Activated T-helper 2 cell treated with anti-CD3 and anti-CD28 coated beads, Interferon-gamma antibody, Interleukin-2, Interleukin-4, amounts not matched to agents 10 μg/mL and 5 μg/mL and 100 μg/mL, durations not matched to agents 14 hours and 24 hours and 36 hours (primary cell): Measurements from ENCODE around the gene KLHL40. TPM values are rescaled to one million over a fixed set of nuclear protein-coding genes. Genes with fewer than 3 reads are reported as not detected.

Experiments
- DNase-seq: peaks from one replicate; pipeline ENCODE4 v3.0.0; 2021; ENCODE audit warnings: low spot score
- H3K27ac Mint-ChIP-seq: one replicate; pipeline ENCODE4 v1.8.0; 2021; ENCODE audit warnings: mixed read lengths
- H3K27me3 Mint-ChIP-seq: one replicate; pipeline ENCODE4 v1.8.0; 2021; ENCODE audit warnings: low read depth, mixed read lengths
- H3K36me3 Mint-ChIP-seq: one replicate; pipeline ENCODE4 v1.8.0; 2021; ENCODE audit warnings: low read depth, mixed read lengths
- H3K4me1 Mint-ChIP-seq: one replicate; pipeline ENCODE4 v1.8.0; 2021; ENCODE audit warnings: low read depth, mixed read lengths
- H3K4me3 Mint-ChIP-seq: one replicate; pipeline ENCODE4 v1.8.0; 2021; ENCODE audit warnings: low read depth, mild to moderate bottlenecking, moderate library complexity, mixed read lengths
- H3K9me3 Mint-ChIP-seq: one replicate; pipeline ENCODE4 v1.8.0; 2021; ENCODE audit warnings: mixed read lengths
- intact Hi-C: fragments of 100-400 bp; cut with micrococcal nuclease; formaldehyde crosslinking; loops from one replicate; pipeline ENCODE4 v1.15.1; 2023
- total RNA-seq: library from RNA; stranded (reverse); gene quantifications from 2 replicates; pipeline ENCODE4 v1.2.3, GENCODE V29; 2022

KLHL40 gene
- total RNA-seq, 1 donor from 2014 or later, result not detected

DNA sequence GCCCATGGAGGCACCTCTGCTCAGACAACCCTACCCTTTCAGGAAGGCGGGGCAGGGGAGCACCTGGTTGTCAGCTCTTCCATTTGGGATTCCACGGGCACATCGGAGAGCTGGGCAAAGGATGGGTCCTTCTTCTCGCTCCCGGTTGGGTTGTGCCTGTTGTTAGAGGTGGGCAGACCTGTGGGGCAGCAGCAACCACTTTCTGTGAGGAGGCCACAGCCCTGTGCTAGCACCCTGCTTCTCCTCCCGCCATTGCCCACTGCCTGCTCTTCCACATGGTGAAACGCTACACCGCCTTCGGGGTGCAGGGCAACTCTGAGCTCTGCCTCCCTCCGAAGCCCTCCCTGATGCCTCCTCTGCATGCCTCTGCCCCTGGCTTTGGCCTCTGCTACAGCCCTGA, 24.3 kb downstream of the KLHL40 start:
- Mint-ChIP-seq H3K36me3 (no peaks in the 10 kb centered on the region), H3K9me3 (no peaks in the 10 kb centered on the region), H3K27me3 (peaks cover 2% of the 10 kb centered on the region), H3K4me3 (no peak overlapping the region), H3K4me1 (no peaks in the 10 kb centered on the region), H3K27ac (no peak overlapping the region)
- no peak for DNase-seq
- intact Hi-C loops, result no loop called here

DNA sequence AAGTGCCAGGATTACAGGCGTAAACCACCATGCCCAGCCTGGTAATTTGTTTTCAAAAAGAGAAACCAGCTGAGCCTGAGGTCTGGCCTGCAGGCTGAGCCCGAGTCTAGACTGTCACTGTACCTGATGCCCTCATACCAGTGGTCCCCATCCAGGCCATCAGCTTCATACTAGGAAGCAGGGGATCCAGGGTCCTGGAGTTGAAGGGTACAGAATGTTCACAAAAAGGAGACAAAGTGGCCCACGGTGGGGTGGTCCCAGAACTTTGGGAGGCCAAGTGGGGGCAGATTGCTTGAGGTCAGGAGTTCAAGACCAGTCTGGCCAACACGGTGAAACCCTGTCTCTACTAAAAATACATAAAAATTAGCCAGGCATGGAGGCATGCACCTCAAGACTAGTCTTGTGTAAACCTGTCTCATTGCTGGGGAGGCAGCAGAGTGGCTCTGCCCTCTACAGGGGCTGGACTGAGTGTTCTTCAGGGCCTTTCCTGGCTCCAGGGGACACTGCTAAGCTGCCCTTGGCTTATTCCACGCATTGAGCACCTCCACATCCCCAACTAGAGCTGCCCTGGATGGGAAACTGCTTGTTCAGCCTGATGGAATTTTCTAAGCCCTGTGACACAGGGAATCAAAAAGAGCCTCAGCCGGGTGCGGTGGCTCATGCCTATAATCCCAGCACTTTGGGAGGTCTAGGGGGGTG, 25.1 kb downstream of the KLHL40 start:
- Mint-ChIP-seq H3K9me3 (no peaks in the 10 kb centered on the region), H3K27me3 (peaks cover 2% of the 10 kb centered on the region), H3K36me3 (no peaks in the 10 kb centered on the region)

GRCh38 chr3:42711491-42712343, 26.4 kb downstream of the KLHL40 start:
- Mint-ChIP-seq H3K36me3 (no peaks in the 10 kb centered on the region), H3K27ac (no peak overlapping the region), H3K4me3 (no peak overlapping the region), H3K9me3 (no peaks in the 10 kb centered on the region), H3K4me1 (no peaks in the 10 kb centered on the region), H3K27me3 (peaks cover 2% of the 10 kb centered on the region)
- no peak for DNase-seq
- intact Hi-C loops, result no loop called here

More for the DNA sequence above, 25.1 kb downstream of the KLHL40 start:
- Mint-ChIP-seq H3K4me3 (no peak overlapping the region), H3K27ac (no peak overlapping the region), H3K4me1 (no peaks in the 10 kb centered on the region)
- DNase-seq, result no peak
- intact Hi-C loops, result no loop called here

GRCh38 chr3:42712344-42712648, 27.0 kb downstream of the KLHL40 start:
- H3K36me3 Mint-ChIP-seq, result no peaks in the 10 kb centered on the region

DNA sequence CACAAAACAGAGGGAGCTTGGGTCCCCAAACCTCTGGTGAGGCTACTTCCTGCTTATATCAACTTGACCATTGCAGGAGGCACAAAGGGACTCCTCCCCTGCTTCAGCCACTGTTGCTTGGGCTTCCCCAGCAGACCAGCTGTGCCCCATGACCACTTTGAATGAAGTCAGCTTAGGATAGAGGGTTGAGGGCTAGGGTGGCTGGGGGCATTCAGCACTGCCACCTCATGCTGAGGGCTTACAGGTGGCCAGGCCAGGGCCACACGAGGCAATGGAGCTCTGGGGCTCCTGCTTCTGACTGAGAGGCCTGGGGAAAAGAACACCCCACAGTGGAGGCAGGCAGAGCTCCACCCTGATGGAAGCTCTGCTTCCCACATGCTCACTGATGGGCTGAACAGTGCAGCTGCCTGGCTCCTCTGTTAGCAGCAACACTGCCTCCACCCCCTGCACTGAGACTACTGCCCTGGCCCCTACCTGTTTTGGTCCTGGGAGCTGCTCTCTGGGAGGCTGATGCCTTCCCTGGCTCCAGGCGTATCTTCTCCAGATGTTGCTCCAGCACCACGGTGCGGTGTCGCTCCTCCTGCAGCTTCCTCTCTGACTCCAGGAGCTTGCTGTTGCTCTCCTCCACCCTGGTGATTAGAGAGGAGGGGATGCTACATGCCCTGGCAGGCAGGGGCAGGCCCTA, 27.5 kb downstream of the KLHL40 start:
- Mint-ChIP-seq H3K4me3 (no peak overlapping the region), H3K27me3 (peaks cover 2% of the 10 kb centered on the region)
- no peak for DNase-seq

More at GRCh38 chr3:42712344-42712648, 27.0 kb downstream of the KLHL40 start:
- Mint-ChIP-seq H3K4me1 (no peaks in the 10 kb centered on the region), H3K27ac (no peak overlapping the region), H3K9me3 (no peaks in the 10 kb centered on the region), H3K27me3 (peaks cover 2% of the 10 kb centered on the region), H3K4me3 (no peak overlapping the region)
- no peak for DNase-seq
- intact Hi-C loops, result no loop called here

GRCh38 chr3:42713747-42714146, 28.4 kb downstream of the KLHL40 start:
- Mint-ChIP-seq H3K27me3 (peaks cover 2% of the 10 kb centered on the region), H3K27ac (no peak overlapping the region), H3K36me3 (no peaks in the 10 kb centered on the region), H3K4me1 (no peaks in the 10 kb centered on the region), H3K4me3 (no peak overlapping the region), H3K9me3 (no peaks in the 10 kb centered on the region)
- intact Hi-C loops, result no loop called here
- no peak for DNase-seq

More for the DNA sequence above, 27.5 kb downstream of the KLHL40 start:
- intact Hi-C loops, result no loop called here
- H3K27ac Mint-ChIP-seq, result no peak overlapping the region
- no peaks in the 10 kb centered on the region for H3K36me3 Mint-ChIP-seq
- H3K9me3 Mint-ChIP-seq, result no peaks in the 10 kb centered on the region
- H3K4me1 Mint-ChIP-seq, result no peaks in the 10 kb centered on the region

DNA sequence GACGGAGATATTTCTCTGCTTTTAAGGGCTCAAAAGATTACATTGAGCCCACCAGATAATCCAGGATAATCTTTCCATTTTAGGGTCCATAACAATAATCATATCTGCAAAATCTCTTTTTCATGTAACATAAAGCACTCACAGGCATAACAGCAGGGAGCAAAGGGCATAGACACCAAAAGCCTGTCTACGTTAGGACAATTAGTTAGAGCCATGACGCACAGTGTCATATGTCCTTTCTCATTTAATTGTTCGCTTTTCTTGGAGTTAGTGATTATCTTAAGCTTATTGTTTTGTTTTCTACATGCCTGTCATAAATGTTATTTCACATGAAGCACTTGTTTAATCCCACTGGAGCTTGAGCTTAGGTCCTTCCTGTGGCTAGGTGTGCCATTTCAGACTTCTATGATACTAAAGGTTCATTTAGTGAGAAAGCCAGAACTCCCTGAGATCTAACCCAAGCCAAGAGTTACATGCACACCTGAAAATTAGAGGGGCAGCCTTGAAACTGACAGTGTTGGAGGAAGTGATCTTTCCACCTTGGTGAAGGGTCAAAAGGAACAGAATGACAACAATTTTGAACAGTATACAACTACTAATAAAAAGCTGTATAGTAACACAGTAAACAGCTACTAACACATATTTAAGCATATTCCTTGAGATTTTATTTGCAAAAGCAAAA, 29.0 kb downstream of the KLHL40 start:
- Mint-ChIP-seq H3K36me3 (no peaks in the 10 kb centered on the region), H3K27ac (no peak overlapping the region), H3K4me3 (no peak overlapping the region), H3K9me3 (no peaks in the 10 kb centered on the region), H3K27me3 (peaks cover 2% of the 10 kb centered on the region), H3K4me1 (no peaks in the 10 kb centered on the region)
- DNase-seq, result no peak
- intact Hi-C loops, result no loop called here

- H3K27me3 Mint-ChIP-seq, result peaks cover 2% of the 10 kb centered on the region
- no peak overlapping the region for H3K4me3 Mint-ChIP-seq
- DNase-seq, result no peak
- H3K9me3 Mint-ChIP-seq, result no peaks in the 10 kb centered on the region
- H3K36me3 Mint-ChIP-seq, result no peaks in the 10 kb centered on the region
- intact Hi-C loops, result no loop called here
- no peaks in the 10 kb centered on the region for H3K4me1 Mint-ChIP-seq
- H3K27ac Mint-ChIP-seq, result no peak overlapping the region
These were observed 32.0 kb downstream of the KLHL40 start for GRCh38 chr3:42717306-42717705.

- intact Hi-C loops, result no loop called here
- no peaks in the 10 kb centered on the region for H3K9me3 Mint-ChIP-seq
- no peak for DNase-seq
- no peaks in the 10 kb centered on the region for H3K36me3 Mint-ChIP-seq
- H3K4me3 Mint-ChIP-seq, result no peak overlapping the region
- H3K4me1 Mint-ChIP-seq, result no peaks in the 10 kb centered on the region
- peaks cover 2% of the 10 kb centered on the region for H3K27me3 Mint-ChIP-seq
- H3K27ac Mint-ChIP-seq, result no peak overlapping the region
These were observed 33.0 kb downstream of the KLHL40 start for GRCh38 chr3:42718338-42718737.

DNA sequence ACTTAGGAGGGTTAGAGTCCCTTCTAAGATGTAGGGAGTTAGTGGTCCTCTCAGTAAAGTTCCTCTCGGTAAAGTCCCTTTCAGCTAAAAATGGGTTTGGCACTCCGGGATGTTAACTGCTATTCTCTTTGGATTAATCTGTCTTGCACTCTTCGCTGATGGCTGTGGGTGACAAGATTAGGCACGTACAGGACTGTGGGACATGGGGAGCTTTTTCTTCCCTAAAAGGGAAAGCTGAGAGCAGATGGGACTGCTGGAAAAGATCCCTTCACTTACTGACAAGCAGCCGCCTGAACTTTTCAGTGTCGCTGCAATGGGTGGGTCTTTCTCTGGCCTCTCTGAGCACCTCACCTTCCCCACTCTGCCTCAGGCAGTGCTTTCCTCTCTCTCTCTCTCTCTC, 33.7 kb downstream of the KLHL40 start:
- Mint-ChIP-seq H3K4me3 (no peak overlapping the region), H3K4me1 (no peaks in the 10 kb centered on the region), H3K27me3 (peaks cover 1% of the 10 kb centered on the region), H3K27ac (no peak overlapping the region), H3K36me3 (no peaks in the 10 kb centered on the region), H3K9me3 (no peaks in the 10 kb centered on the region)
- no peak for DNase-seq
- intact Hi-C loops, result no loop called here

GRCh38 chr3:42720126-42720525, 34.8 kb downstream of the KLHL40 start:
- Mint-ChIP-seq H3K4me3 (no peak overlapping the region), H3K4me1 (no peaks in the 10 kb centered on the region), H3K9me3 (no peaks in the 10 kb centered on the region), H3K27ac (no peak overlapping the region), H3K27me3 (peaks cover 4% of the 10 kb centered on the region), H3K36me3 (no peaks in the 10 kb centered on the region)
- no peak for DNase-seq
- intact Hi-C loops, result no loop called here

DNA sequence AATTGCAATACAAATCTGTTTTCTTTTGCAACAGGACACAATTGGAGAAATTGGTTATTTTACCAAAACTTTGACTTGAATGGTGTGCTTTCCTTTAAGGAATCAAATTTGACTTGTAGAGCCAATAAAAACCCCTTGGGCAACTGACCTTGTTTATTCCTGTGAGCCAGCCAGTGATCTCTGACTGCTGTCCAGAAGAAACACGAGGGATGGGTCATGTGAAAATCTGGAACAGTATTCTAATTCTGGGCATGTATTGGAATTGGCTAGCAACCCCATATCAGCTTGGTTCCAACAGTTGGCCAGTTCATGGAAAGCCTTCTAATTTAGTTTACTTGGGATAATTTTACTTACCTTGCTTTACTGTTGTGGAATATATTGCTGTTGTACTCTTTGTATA, 36.4 kb downstream of the KLHL40 start:
- H3K27me3 Mint-ChIP-seq, result peaks cover 9% of the 10 kb centered on the region
- intact Hi-C loops, result no loop called here
- no peaks in the 10 kb centered on the region for H3K36me3 Mint-ChIP-seq
- H3K4me3 Mint-ChIP-seq, result no peak overlapping the region
- H3K27ac Mint-ChIP-seq, result no peak overlapping the region
- H3K9me3 Mint-ChIP-seq, result no peaks in the 10 kb centered on the region
- no peak for DNase-seq
- H3K4me1 Mint-ChIP-seq, result no peaks in the 10 kb centered on the region
